Measurements from ENCODE around the gene JMJD8. TPM values are rescaled to one million over a fixed set of nuclear protein-coding genes. Genes with fewer than 3 reads are reported as not detected.

JMJD8 gene, protein sequence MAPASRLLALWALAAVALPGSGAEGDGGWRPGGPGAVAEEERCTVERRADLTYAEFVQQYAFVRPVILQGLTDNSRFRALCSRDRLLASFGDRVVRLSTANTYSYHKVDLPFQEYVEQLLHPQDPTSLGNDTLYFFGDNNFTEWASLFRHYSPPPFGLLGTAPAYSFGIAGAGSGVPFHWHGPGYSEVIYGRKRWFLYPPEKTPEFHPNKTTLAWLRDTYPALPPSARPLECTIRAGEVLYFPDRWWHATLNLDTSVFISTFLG
- total RNA-seq: 100 to 1,000 TPM in 1 of 4 donors, 10 to 100 TPM in 3; 40.0 to 261 (median 58.6) TPM

- Histone ChIP-seq H3K27ac (peak within 1 kb of the TSS; percentile 78 to 94 (median 83)), H3K4me3 (peak within 1 kb of the TSS; percentile 55 to 90 (median 62)), H3K27me3 (no peaks in the 10 kb centered on the region), H3K9me3 (no peaks in the 10 kb centered on the region), H3K4me1 (peaks cover 36 to 52% (median 48%) of the 10 kb centered on the region in 4 donors), H3K36me3 (peaks cover 0 to 9% (median 0%) of the 10 kb centered on the region in 4 donors)
- 0% methylated on average over 29 of the region's 91 CpGs; no CpG with 5 or more reads in 1 of the 2 donors for WGBS, 2 donors (ENCODE audit: low coverage in 1 of 2)
- in situ Hi-C loops (cut with MboI; ENCODE audit: low pct_ligation_motif_present in 1 of 4, low pct_unique_long_range_greater_than_20kb in 1 of 4, low sequenced_read_pairs in 3 of 4) (no loop called here), intact Hi-C loops (cut with DNase I; ENCODE audit: low total_unique reads) (no loop called here)
- DNase-seq: peak; percentile 98
- peak; percentile 51 for TF ChIP-seq POLR2A (IDR thresholded peaks at IDR 0.05)
- TF ChIP-seq POLR2AphosphoS5 (IDR thresholded peaks at IDR 0.05): peak; percentile 65 to 88 (median 83)
- TF ChIP-seq, protein P1, sequence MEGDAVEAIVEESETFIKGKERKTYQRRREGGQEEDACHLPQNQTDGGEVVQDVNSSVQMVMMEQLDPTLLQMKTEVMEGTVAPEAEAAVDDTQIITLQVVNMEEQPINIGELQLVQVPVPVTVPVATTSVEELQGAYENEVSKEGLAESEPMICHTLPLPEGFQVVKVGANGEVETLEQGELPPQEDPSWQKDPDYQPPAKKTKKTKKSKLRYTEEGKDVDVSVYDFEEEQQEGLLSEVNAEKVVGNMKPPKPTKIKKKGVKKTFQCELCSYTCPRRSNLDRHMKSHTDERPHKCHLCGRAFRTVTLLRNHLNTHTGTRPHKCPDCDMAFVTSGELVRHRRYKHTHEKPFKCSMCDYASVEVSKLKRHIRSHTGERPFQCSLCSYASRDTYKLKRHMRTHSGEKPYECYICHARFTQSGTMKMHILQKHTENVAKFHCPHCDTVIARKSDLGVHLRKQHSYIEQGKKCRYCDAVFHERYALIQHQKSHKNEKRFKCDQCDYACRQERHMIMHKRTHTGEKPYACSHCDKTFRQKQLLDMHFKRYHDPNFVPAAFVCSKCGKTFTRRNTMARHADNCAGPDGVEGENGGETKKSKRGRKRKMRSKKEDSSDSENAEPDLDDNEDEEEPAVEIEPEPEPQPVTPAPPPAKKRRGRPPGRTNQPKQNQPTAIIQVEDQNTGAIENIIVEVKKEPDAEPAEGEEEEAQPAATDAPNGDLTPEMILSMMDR (IDR thresholded peaks at IDR 0.05): no peak
- no peak for TF ChIP-seq EP300 (IDR thresholded peaks at IDR 0.05; ENCODE audit: low read depth)
Measured at GRCh38 chr16:684071-684794, at the start of gene JMJD8. JMJD8 (minus strand) TSS chr16:684334; CDS start chr16:684319, 15 bp downstream.

DNA sequence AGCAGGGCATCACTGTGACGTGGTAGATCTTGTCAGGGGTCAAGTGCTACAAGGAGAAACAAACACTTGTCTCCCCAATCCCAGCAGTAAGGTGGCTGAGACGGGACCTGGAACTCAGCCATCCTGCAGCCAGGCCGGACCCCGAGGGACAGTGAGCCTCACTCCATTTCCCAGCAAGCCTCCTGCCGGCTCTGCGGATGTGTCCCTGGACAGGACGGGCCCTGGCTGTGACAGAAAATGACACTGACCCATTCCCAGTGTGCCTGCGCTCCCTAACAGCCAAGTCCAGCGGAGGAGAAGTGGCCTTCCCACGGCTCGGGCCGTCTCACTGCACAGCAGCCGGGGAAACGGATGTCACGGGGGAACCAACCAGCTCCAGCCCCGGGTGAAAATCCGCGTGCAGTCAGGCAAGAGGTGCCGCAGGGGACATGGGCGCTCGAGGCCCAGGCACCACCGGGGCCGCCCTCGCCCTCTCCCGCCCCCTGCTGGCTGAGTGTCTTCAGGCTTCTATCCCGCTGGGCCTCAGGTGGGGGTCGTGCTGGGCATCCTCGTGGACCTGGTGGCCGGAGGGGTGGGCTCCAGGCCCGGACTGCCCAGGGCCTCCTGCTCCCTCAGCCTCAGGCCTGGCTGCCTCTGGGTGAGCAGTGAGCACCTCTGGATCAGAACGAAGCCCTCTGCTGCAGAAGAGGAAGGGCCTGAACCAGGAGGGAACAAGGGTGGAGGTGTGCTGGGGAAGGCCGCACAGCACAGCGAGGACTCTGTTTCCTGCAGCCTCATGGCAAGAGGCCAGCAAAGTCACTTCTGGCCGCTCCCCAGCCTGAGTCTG is 49.5 kb upstream of the JMJD8 start:
- in situ Hi-C loops (cut with MboI; ENCODE audit: low pct_ligation_motif_present in 1 of 4, low pct_unique_long_range_greater_than_20kb in 1 of 4, low sequenced_read_pairs in 3 of 4): no loop called here
- TF ChIP-seq, protein P1 (IDR thresholded peaks at IDR 0.05): peak in 2 of 5 experiments; percentile 27 to 36
- TF ChIP-seq POLR2AphosphoS5 (IDR thresholded peaks at IDR 0.05): no peak

DNA sequence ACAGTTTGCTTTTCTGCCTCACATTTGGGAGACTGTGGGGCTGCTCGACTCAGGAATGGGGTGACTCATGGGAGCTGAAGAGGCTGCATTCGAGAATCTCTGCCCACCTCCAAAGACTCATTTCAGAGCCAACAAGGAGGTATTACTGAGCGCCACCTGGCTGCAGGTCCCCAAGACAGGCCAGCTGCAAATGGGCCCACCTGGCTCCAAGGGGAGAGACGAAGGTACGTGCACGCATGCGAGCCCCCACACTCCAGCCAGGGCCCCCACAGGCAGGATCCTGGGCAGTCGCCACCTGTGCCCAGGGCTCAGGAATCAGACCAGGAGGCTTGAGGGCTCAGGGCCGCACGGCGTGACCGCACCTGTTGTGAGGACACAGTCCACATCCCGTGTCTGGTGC is 48.8 kb upstream of the JMJD8 start:
- H3K27ac ChIP-seq: no peak overlapping the region
- no peaks in the 10 kb centered on the region for H3K9me3 ChIP-seq
- TF ChIP-seq POLR2AphosphoS5 (IDR thresholded peaks at IDR 0.05) (no peak), EP300 (IDR thresholded peaks at IDR 0.05; ENCODE audit: low read depth) (no peak), POLR2A (IDR thresholded peaks at IDR 0.05) (no peak)
- TF ChIP-seq, protein P1 (IDR thresholded peaks at IDR 0.05): no peak
- no peak overlapping the region for H3K4me3 ChIP-seq
- intact Hi-C loops (cut with DNase I; ENCODE audit: low total_unique reads) (no loop called here), in situ Hi-C loops (cut with MboI; ENCODE audit: low pct_ligation_motif_present in 1 of 4, low pct_unique_long_range_greater_than_20kb in 1 of 4, low sequenced_read_pairs in 3 of 4) (no loop called here)
- H3K4me1 ChIP-seq: peaks cover 6 to 15% (median 10%) of the 10 kb centered on the region in 4 donors
- peaks cover 0 to 14% (median 5%) of the 10 kb centered on the region in 4 donors for H3K36me3 ChIP-seq
- peaks cover 8% of the 10 kb centered on the region for H3K27me3 ChIP-seq
- no peak for DNase-seq
- 89% methylated on average over 7 of the region's 13 CpGs; no CpG with 5 or more reads in 1 of the 2 donors for WGBS, 2 donors (ENCODE audit: low coverage in 1 of 2)

More for the DNA sequence above, 49.5 kb upstream of the JMJD8 start:
- Histone ChIP-seq H3K4me3 (no peak overlapping the region), H3K27ac (no peak overlapping the region), H3K4me1 (peaks cover 2 to 8% (median 3%) of the 10 kb centered on the region in 4 donors), H3K27me3 (peaks cover under 1% of the 10 kb centered on the region), H3K36me3 (peaks cover 0 to 14% (median 5%) of the 10 kb centered on the region in 4 donors), H3K9me3 (no peaks in the 10 kb centered on the region)
- DNase-seq: no peak
- WGBS, 2 donors (ENCODE audit: low coverage in 1 of 2): 82% methylated on average over 14 of the region's 34 CpGs; no CpG with 5 or more reads in 1 of the 2 donors
- intact Hi-C loops (cut with DNase I; ENCODE audit: low total_unique reads): no loop called here

Data from transverse colon (tissue), 4 donors.